Calu3 (cell line): ENCODE results near the gene UBE2G1. TPM values are rescaled to one million over a fixed set of nuclear protein-coding genes. Genes with fewer than 3 reads are reported as not detected.

Experiments
- BruUV-seq: library from RNA; stranded (reverse); fragments of 400-500 nt; replicated peaks from 2 replicates; lab custom pipeline; 2021; lab: Mats Ljungman, UMichigan
- CTCF ChIA-PET: fragments of 300-600 bp; sonication (Branson Sonifier 250); formaldehyde crosslinking; loops from one replicate; lab custom pipeline; 2022; ENCODE audit warnings: antibody characterized with exemption; lab: Charles Lee
- DNase-seq: peaks from one replicate; pipeline ENCODE4 v3.0.0; 2022
- H3K27ac Mint-ChIP-seq: one replicate; pipeline ENCODE4 v1.8.0; 2022; ENCODE audit warnings: mixed read lengths; ENCODE audit not compliant: unreplicated experiment
- H3K27me3 Mint-ChIP-seq: one replicate; pipeline ENCODE4 v1.8.0; 2022; ENCODE audit warnings: mixed read lengths; ENCODE audit not compliant: unreplicated experiment
- H3K36me3 Mint-ChIP-seq: one replicate; pipeline ENCODE4 v1.8.0; 2022; ENCODE audit warnings: mild to moderate bottlenecking, moderate library complexity, mixed read lengths; ENCODE audit not compliant: insufficient read depth, unreplicated experiment
- H3K4me1 Mint-ChIP-seq: one replicate; pipeline ENCODE4 v1.8.0; 2022; ENCODE audit warnings: mild to moderate bottlenecking, low read depth, mixed read lengths; ENCODE audit not compliant: unreplicated experiment
- H3K4me3 Mint-ChIP-seq: one replicate; pipeline ENCODE4 v1.8.0; 2022; ENCODE audit warnings: mild to moderate bottlenecking, low read depth, moderate library complexity, mixed read lengths; ENCODE audit not compliant: unreplicated experiment
- H3K9me3 Mint-ChIP-seq: one replicate; pipeline ENCODE4 v1.8.0; 2022; ENCODE audit warnings: low read depth, mixed read lengths; ENCODE audit not compliant: unreplicated experiment
- intact Hi-C: fragments of 100-400 bp; cut with micrococcal nuclease; formaldehyde crosslinking; loops from one replicate; pipeline ENCODE4 v1.10.0; 2022; ENCODE audit not compliant: unreplicated experiment
- total RNA-seq: library from RNA; stranded (reverse); gene quantifications from 2 replicates; pipeline ENCODE4 v1.2.3, GENCODE V29; 2022
- TF ChIP-seq, protein P1 (sequence below): fragments of 200-600 bp; IDR thresholded peaks from one replicate; pipeline ENCODE4 v1.8.0; 2022; ENCODE audit warnings: antibody characterized with exemption; ENCODE audit not compliant: unreplicated experiment

Gene UBE2G1
- total RNA-seq, 1 experiment from 2014 or later = 52.0 TPM

DNA sequence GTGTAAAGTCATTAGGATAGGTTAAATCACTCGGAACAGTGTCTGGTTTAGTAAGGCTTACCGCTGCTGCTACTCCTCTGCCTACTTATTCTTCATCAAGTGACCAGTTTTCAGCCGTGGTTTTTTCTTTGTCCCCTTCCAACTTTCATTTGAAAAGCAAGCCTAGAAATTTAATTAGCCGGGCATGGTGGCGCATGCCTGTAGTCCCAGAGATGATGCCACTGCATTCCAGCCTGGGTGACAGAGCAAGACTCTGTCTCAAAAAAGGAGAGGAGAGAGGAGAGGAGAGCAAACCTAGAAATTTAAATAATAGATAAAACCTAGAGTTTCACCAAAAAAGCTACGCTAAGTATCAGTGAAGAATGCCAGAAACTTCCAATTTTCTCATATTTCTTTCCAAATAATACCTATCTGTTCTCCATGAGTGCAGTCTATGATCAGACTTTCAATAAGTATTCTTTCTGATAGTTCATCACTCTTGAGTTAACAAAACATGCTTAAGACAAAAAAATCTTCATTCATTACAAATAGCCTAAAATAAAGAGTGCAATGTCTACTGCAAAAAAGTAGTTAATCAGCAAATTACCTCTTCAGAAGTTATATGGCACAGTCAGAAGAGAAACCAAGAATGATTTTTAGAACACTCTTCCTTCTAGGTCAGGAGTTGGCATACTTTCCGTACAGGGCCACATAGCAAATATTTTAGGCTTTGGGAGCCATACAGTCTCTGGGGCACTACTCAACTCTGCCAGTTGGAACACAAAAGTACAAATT is 117.8 kb downstream of the UBE2G1 start:
- no peak for DNase-seq
- CTCF ChIA-PET = interaction anchor here (0.6 to 2.0 kb wide), 3 partner anchors 33 to 99 kb away, joined by 3 to 5 read pairs (median 5); no protein-coding TSS in a partner anchor
- TF ChIP-seq, protein P1, sequence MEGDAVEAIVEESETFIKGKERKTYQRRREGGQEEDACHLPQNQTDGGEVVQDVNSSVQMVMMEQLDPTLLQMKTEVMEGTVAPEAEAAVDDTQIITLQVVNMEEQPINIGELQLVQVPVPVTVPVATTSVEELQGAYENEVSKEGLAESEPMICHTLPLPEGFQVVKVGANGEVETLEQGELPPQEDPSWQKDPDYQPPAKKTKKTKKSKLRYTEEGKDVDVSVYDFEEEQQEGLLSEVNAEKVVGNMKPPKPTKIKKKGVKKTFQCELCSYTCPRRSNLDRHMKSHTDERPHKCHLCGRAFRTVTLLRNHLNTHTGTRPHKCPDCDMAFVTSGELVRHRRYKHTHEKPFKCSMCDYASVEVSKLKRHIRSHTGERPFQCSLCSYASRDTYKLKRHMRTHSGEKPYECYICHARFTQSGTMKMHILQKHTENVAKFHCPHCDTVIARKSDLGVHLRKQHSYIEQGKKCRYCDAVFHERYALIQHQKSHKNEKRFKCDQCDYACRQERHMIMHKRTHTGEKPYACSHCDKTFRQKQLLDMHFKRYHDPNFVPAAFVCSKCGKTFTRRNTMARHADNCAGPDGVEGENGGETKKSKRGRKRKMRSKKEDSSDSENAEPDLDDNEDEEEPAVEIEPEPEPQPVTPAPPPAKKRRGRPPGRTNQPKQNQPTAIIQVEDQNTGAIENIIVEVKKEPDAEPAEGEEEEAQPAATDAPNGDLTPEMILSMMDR = no peak
- no TSS peak for BruUV-seq
- Mint-ChIP-seq H3K27ac (peak overlapping the region; percentile 74), H3K36me3 (no peaks in the 10 kb centered on the region), H3K27me3 (no peaks in the 10 kb centered on the region), H3K4me3 (peak overlapping the region; percentile 47), H3K9me3 (no peaks in the 10 kb centered on the region), H3K4me1 (peaks cover 33% of the 10 kb centered on the region)
- intact Hi-C loops = no loop called here

DNA sequence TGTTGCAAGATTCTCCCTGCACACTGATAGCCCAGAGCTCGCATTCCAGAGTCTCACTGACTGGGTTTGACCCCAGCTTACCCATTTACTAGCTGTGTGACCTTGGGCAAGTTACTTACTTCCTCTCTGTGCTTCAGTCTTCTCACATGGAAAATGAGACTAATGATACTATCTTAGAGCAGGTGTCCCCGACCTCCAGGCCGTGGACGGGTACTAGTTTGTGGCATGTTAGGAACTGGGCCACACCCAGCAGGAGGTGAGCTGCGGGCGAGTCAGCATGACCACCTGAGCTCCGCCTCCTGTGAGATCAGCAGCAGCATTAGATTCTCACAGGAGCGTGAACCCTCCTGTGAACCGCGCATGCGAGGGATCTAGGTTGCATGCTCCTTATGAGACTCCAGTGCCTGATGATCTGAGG is 118.5 kb downstream of the UBE2G1 start:
- intact Hi-C loops = no loop called here
- Mint-ChIP-seq H3K27ac (peak overlapping the region; percentile 74), H3K4me3 (peak overlapping the region; percentile 47), H3K9me3 (no peaks in the 10 kb centered on the region), H3K36me3 (no peaks in the 10 kb centered on the region), H3K4me1 (peaks cover 33% of the 10 kb centered on the region), H3K27me3 (no peaks in the 10 kb centered on the region)
- CTCF ChIA-PET = interaction anchor here (0.6 to 2.0 kb wide), 3 partner anchors 33 to 100 kb away, joined by 3 to 5 read pairs (median 5); no protein-coding TSS in a partner anchor
- TF ChIP-seq, protein P1 = no peak
- peak; percentile 63 for DNase-seq
- BruUV-seq = no TSS peak

DNA sequence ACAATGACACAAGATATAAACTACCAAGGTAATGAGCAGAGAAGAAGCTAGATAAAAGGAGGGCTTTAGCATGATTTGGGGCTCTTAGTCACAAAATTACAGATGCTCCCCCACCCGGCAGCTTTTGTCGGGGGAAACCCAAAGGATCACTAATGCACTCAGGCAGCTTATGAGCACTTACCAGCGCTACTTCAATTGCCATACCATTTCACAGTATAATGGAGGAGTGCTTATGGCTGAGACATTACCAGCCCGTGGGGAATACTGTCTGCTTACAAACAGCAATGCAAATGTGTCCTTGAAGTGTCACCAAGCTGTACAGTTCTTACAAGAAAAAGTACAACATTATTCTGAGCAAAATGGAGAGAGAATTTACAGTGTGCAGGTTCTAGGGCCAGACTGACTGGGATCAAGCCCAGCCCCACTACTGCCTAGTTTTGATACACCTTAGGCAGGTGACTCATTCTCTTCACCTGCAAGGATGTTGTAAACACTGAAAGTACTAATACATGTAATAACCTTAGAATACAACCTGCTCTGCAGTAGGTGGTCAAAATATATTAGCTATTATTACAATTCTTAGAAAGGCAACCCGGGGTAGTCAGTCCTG is 119.0 kb downstream of the UBE2G1 start:
- Mint-ChIP-seq H3K9me3 (no peaks in the 10 kb centered on the region), H3K4me3 (peak overlapping the region; percentile 47), H3K4me1 (peaks cover 33% of the 10 kb centered on the region), H3K27ac (no peak overlapping the region), H3K27me3 (no peaks in the 10 kb centered on the region), H3K36me3 (no peaks in the 10 kb centered on the region)
- TF ChIP-seq, protein P1 = no peak
- CTCF ChIA-PET = interaction anchor here (1.2 to 2.0 kb wide), 2 partner anchors 32 to 48 kb away, joined by 3 to 5 read pairs; no protein-coding TSS in a partner anchor
- intact Hi-C loops = no loop called here
- DNase-seq = no peak
- BruUV-seq = no TSS peak

DNA sequence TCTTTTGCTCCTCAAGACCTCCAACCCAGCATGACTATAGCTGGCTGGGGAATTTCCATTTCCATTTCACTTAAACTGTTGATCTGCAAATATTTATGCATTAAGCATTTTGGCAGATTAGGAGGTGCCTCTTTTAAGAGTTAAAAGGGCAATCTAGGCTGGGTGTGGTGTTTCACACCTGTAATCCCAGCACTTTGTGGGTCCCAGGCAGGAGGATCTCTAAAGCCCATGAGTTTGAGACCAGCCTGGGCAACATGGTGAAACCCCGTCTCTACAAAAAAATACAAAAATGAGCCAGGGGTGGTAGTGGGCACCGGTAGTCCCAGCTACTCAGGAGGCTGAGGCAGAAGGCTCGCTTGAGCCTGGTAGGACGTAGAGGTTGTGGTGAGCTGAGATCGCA is 119.8 kb downstream of the UBE2G1 start:
- BruUV-seq = no TSS peak
- Mint-ChIP-seq H3K9me3 (no peaks in the 10 kb centered on the region), H3K27ac (no peak overlapping the region), H3K27me3 (no peaks in the 10 kb centered on the region), H3K4me1 (peaks cover 33% of the 10 kb centered on the region), H3K36me3 (no peaks in the 10 kb centered on the region), H3K4me3 (no peak overlapping the region)
- TF ChIP-seq, protein P1 = no peak
- no peak for DNase-seq
- CTCF ChIA-PET = no interaction called here
- intact Hi-C loops = no loop called here
